GM23248 (cell line): Measurements from ENCODE around the gene CDH13.

Source experiments
- EZH2 ChIP-seq: fragments of 200-600 bp; sonication (generic); IDR thresholded peaks from 2 replicates; pipeline ENCODE4 v1.6.1; 2018; ENCODE audit warnings: antibody characterized with exemption, mild to moderate bottlenecking; ENCODE audit not compliant: insufficient read depth, poor library complexity, severe bottlenecking
- EZH2phosphoT487 ChIP-seq: fragments of 200-600 bp; sonication (generic); IDR thresholded peaks from 2 replicates; pipeline ENCODE4 v1.6.1; 2018; ENCODE audit warnings: antibody characterized with exemption, moderate library complexity, mild to moderate bottlenecking, low read depth; ENCODE audit not compliant: insufficient read depth

- TF ChIP-seq EZH2 (no peak), EZH2phosphoT487 (no peak)
Observed at GRCh38 chr16:82926500-82926899, 299.7 kb downstream of the CDH13 start.
